Stimulated activated naive CD4-positive, alpha-beta T cell treated with Interleukin-2 at 50 U/mL for 16 hours (primary cell): ENCODE results near the gene SCN7A.

ENCODE experiments used
- DNase-seq: peaks from one replicate; lab custom pipeline; 2025; lab: John Stamatoyannopoulos, UW

The SCN7A gene

DNA sequence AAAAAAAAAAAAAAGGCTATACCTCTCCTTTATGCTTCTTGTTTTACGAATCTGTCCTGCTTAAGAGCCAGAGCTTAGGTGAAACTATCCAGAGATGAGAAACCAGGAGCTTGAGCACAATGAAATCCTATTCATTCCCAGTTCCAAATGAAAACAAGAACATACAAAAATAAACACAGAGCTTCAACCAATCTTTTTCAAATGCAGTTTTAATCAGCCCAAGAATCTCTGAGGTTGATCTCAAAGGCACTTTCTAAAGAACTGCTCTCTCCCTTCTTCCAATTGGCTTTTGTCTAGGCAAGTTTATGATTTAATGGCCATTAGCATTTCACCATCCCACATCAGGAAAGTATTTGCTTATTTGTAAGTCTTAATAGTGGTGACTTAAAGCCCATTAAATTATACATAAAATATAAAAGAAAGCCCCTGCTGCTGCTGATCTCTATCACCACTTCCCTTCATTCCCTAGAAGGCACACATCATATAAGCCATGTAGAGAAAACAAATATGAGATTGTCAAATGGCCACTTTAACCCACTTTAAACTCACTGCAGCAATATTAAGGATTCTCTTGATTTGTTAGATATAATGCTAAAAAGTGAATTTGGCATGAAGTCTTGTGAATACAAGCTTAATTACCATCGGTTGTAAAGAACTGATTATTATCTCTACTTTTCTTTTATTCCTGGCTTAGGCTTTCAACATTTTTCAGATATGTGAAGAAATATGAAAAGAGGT is 89.0 kb downstream of the SCN7A start:
- no peak for DNase-seq

DNA sequence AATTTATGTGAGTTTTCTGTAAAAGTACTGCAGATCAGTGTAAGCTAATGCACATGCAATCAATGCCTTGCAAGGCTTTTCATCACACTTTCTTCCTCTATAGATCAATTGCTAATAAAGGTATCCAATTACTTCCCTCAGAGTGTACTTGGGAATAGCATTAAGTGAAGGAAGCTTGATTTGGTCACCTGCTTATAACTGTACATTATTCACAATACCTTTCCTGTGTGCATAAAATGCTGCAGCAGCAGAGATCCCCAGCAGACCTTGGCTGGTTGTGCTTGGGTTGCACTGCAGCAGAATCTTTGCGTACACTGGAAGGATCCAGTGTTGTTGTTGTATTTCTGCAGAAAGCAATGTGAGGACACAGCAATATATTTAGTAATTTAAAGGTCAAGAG is 99.8 kb downstream of the SCN7A start:
- no peak for DNase-seq

- DNase-seq: no peak
Measured at GRCh38 chr2:166393008-166393407, 101.0 kb downstream of the SCN7A start.

DNA sequence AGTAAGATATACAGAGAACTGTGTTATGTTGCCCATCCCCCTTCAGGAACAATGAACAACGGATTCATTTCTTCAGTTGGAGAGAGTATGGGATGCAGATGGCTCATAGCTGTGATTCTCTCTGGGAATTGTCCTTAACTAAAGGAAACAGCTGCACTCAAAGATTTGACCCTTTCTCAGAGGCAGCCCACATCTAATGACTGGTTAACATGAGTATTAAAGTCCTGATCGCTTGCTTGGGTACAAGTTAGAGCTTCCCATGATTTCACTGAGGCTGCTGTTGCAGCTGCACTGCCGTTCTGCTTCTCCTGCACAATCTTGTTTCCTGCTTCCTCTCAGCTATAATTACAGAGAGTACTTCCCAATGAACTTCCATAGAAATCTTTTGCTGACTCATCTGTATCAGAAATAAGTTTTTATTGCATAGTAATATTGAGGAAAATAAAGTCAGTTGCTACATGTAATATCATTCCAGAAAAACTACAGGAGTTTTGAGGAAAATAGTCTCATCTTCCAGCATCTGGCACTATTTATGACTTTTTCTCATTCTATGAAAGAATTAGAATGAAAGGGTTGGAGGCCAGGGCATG is 105.5 kb downstream of the SCN7A start:
- DNase-seq: no peak

DNA sequence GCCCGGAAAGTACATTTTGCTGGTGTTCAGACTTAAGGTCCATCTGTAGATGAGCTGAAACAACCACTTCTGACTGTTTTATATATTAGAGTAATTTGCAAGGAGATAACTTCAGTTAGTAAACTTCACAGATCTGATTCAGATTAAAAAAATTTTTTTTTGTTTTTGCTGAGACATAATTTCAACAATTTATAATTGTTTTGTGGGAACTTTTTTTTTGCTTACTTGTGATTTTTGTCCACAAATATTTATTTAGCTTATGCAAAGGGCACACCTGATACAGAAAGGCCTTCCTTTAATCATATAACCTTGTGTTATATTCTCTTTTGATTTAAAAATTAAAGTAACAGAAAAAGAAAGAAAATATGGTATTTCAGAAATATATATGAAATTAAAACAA is 108.7 kb downstream of the SCN7A start:
- no peak for DNase-seq

GRCh38 chr2:166384774-166385173 is 109.3 kb downstream of the SCN7A start:
- DNase-seq: no peak

DNA sequence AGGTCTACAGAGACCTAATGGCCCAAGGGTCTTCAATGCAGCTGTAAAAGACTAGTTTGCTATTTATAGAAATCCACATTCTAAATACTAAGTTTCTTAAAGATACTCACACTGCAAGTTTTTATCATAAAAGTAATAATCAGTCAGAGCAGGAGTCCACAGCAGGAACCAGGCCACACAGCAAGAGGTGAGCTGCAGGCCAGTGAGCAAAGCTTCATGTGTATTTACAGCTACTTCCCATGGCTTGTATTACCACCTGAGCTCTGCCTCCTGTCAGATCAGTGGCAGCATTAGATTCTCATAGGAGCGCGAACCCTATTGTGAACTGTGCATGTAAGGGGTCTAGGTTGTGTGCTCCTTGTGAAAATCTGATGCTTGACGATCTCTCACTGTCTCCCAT is 111.6 kb downstream of the SCN7A start:
- no peak for DNase-seq

- DNase-seq: no peak
Measured at GRCh38 chr2:166380615-166381014, 113.4 kb downstream of the SCN7A start.

- DNase-seq: no peak
Measured at GRCh38 chr2:166376873-166377272, 117.2 kb downstream of the SCN7A start.

- DNase-seq: no peak
Measured at GRCh38 chr2:166376488-166376828, 117.6 kb downstream of the SCN7A start.

GRCh38 chr2:166375736-166376487 is 118.1 kb downstream of the SCN7A start, which contains the start of gene SCN9A:
Gene SCN9A, minus strand, starts transcription at chr2:166375944. Its CDS starts 64,188 bp downstream, at chr2:166311756.
- DNase-seq: no peak

- no peak for DNase-seq
Measured at GRCh38 chr2:166375195-166375735, 118.8 kb downstream of the SCN7A start.

DNA sequence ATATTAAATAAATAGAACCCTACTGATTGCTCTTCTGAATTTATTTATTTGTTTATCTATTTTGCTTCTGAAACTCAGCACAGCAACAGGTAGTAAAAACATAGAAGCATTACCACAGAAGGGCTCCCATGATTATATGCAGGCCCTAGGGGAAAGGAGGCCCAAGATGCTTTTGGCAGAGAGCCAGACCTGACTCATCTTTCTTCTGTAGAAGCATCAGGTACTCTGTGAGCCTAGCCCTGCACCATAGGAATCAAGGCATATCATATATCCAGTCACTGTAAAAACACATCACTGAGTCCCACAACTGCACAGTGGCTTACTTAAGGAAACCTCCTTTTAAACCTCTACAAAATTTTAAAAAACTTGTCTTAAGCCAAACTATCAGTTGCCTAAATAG is 120.1 kb downstream of the SCN7A start:
- DNase-seq: no peak

GRCh38 chr2:166373539-166373938 is 120.5 kb downstream of the SCN7A start:
- no peak for DNase-seq

- DNase-seq: no peak
Measured at GRCh38 chr2:166373105-166373504, 120.9 kb downstream of the SCN7A start.

GRCh38 chr2:166372046-166372445 is 122.0 kb downstream of the SCN7A start:
- DNase-seq: no peak

DNA sequence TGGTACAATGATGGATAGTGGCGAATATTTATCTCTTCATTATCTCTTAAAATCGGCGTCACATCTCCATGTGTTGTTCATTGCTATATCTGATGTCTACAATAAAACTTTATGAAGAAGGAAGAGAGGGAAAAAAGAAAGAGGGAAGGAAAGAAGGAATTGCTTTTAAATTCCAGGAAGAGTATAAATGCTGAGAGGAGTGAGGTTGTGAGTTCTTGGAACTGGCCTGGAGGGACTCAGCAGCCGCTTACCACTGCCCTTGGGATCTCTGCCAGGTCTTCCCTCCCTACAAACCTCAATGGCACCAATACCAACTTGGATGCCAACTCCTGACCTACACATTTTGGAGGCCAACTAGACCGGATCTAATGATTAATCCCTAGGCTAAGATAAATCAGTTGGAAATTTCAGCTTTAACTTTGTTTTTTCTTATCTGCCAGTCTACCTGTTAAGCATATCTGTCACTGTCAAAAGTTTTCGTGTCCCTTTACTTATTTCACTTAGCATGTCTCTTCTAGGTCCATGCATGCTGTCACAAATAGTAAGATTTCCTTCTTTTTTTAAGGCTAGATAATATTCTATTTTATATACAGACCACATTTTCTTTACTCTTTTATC is 128.1 kb downstream of the SCN7A start:
- DNase-seq: no peak

DNA sequence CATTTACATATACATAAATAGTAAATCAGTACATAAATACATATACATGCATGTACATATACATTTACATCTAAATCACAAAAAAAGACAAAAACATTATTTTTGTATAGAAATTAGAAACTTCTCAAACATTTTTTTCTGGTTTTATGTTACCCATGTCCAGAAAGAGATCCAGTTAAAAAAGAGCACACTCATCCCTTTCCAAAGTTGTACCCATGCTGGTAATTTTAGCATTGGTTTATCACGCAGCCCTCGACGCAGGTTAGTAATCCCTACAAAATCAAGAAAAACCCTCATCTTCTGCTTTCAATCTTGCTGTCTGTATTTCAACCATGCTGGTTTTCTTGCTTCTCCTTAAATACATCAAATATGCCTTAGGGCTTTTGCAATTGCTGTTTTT is 128.8 kb downstream of the SCN7A start:
- DNase-seq: no peak

DNA sequence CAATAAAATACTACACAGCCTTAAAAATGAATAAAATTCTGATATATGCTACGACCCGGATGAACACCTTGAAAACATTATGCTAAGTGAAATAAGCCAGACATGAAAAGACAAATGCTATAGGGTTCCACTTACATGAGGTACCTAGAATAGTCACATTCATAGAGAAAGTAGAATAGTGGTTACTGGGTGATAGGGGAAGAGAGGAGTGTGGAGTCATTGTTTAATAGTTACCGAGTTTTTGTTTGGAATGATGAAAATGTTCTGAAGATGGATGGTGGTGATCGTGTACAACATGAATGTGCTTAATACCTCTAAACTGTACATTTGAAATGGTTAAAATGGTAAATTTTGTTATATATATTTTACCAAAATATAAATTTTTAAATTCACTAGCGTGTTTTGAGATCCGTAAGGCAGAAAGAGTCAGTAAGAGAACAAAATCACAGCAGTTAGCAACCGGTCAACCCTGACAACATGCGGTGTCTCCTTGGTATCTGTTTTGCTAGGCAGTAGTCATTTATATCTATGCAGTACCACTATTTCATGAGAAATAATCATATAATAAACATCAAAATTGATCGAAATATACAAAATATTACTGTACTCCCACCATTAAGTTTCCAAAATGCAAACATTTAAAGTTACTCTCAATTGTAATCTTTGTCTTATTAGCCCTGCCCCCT is 129.4 kb downstream of the SCN7A start:
- no peak for DNase-seq

DNA sequence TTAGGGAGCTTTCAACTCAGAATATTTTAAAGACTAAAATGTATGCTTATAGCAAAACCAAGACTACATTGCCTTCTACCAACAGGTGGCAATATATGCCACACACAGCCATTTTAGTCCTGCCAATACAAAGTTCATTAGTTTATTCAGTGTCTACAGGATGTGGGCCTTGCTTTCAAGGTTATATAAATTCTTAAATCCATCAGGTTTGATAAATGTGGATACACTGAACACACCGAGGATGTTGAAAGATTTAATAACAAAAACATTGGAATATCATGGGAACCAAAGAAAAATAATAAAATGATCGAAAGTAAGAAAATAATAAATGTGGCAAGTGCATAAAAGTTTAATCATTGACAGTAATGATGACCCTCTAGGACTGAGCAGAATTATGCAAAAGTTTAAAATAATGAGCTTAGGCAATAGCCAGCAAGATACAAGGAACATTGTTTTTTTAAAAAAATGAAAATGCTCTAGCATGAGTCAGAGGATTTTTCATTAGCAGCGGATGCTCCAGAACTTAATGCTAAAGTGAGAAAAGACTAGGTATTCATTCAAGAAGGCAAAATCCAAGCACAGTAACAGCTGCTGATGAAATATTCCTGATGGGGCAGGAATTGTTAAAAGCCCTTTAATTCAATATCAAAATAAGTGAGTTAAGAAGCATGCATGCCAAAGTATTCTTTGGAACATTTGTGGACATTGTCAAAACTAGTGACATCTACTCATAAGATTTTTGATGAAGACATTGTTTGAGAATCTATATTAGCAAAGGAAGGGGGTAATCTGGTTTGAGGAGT is 132.5 kb downstream of the SCN7A start:
- no peak for DNase-seq

DNA sequence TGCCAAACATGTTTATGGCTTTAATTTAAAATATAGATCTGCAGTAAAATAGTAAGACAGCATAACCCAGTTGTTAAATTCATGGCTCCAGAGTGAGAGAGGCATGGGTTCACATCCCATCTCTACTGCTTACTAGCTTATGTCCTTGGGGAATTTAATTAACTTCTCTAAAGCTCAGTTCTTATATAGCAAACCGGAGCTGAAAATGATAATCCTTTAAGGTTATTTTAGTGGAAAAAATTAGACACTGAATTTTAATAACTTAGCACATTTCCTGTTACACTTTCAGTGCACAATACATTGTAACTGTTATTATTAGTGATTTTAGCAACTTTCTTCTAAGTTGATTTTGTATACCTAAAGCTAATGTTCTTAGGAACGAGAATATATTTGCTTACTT is 133.1 kb downstream of the SCN7A start:
- no peak for DNase-seq
